Neuronal stem cell (in vitro differentiated cells): ENCODE results near the gene SHE.

Experiments used
- DNase-seq: peaks from one replicate; pipeline ENCODE4 v3.0.0-alpha.2; 2013; ENCODE audit warnings: low spot score
- H2AFZ ChIP-seq: one replicate; pipeline ENCODE4 v1.6.1; 2013; ENCODE audit warnings: mild to moderate bottlenecking, low read length, inconsistent platforms
- H2AK5ac ChIP-seq: 2 replicates; pipeline ENCODE4 v1.6.1; 2013; ENCODE audit warnings: low read depth, mild to moderate bottlenecking, inconsistent platforms, low read length, moderate library complexity, mixed read lengths
- H2BK120ac ChIP-seq: 2 replicates; pipeline ENCODE4 v1.6.1; 2013; ENCODE audit warnings: low read depth, mild to moderate bottlenecking, inconsistent platforms, low read length, moderate library complexity, mixed read lengths
- H2BK12ac ChIP-seq: one replicate; pipeline ENCODE4 v1.6.1; 2013; ENCODE audit warnings: low read length, inconsistent platforms
- H2BK15ac ChIP-seq: 2 replicates; pipeline ENCODE4 v1.6.1; 2013; ENCODE audit warnings: mild to moderate bottlenecking, low read length, inconsistent platforms, mixed read lengths
- H2BK5ac ChIP-seq: one replicate; pipeline ENCODE4 v1.6.1; 2013; ENCODE audit warnings: inconsistent platforms, mild to moderate bottlenecking, low read length, moderate library complexity
- H3K14ac ChIP-seq: one replicate; pipeline ENCODE4 v1.6.1; 2013; ENCODE audit warnings: low read length, inconsistent platforms
- H3K18ac ChIP-seq: 2 replicates; pipeline ENCODE4 v1.6.1; 2013; ENCODE audit warnings: low read length, inconsistent platforms
- H3K23ac ChIP-seq: 2 replicates; pipeline ENCODE4 v1.6.1; 2013; ENCODE audit warnings: low read depth, mild to moderate bottlenecking, mixed read lengths, low read length, inconsistent platforms; ENCODE audit not compliant: poor library complexity
- H3K27ac ChIP-seq: replicated peaks from 3 replicates; pipeline ENCODE4 v1.5.1; 2013; ENCODE audit warnings: low read length, inconsistent platforms
- H3K27me3 ChIP-seq, 3 experiments: 2 replicates each; pipeline ENCODE4 v1.6.1; 2013; ENCODE audit warnings: low read length in 3 of 3, mild to moderate bottlenecking in 2 of 3, inconsistent platforms in 1 of 3, low read depth in 1 of 3, mixed read lengths in 1 of 3, moderate library complexity in 1 of 3; ENCODE audit not compliant: control insufficient read depth in 3 of 3, insufficient read depth in 3 of 3
- H3K36me3 ChIP-seq, 2 donors: replicated peaks in 1 of 2; 2 replicates each; pipeline ENCODE4 v1.6.1; 2013; ENCODE audit warnings: low read length in 2 of 2; ENCODE audit not compliant: control insufficient read depth in 2 of 2, insufficient read depth in 2 of 2
- H3K4ac ChIP-seq: 2 replicates; pipeline ENCODE4 v1.6.1; 2013; ENCODE audit warnings: inconsistent platforms, mild to moderate bottlenecking, low read length, moderate library complexity
- H3K4me1 ChIP-seq, 2 donors: 1 replicate in 1 of 2; 2 replicates in 1 of 2; pipeline ENCODE4 v1.6.1; 2013; ENCODE audit warnings: low read length in 2 of 2, low read depth in 1 of 2; ENCODE audit not compliant: control insufficient read depth in 2 of 2, insufficient read depth in 1 of 2
- H3K4me2 ChIP-seq: one replicate; pipeline ENCODE4 v1.6.1; 2013; ENCODE audit warnings: mild to moderate bottlenecking, low read length, inconsistent platforms; ENCODE audit not compliant: insufficient read depth, poor library complexity, severe bottlenecking
- H3K4me3 ChIP-seq, 2 donors: 2 replicates each; pipeline ENCODE4 v1.5.1; 2013; ENCODE audit warnings: low read length in 2 of 2, mild to moderate bottlenecking in 2 of 2, inconsistent platforms in 1 of 2, moderate library complexity in 1 of 2
- H3K79me1 ChIP-seq: one replicate; pipeline ENCODE4 v1.6.1; 2013; ENCODE audit warnings: low read depth, mild to moderate bottlenecking, inconsistent platforms, low read length, moderate library complexity
- H3K9ac ChIP-seq: one replicate; pipeline ENCODE4 v1.6.1; 2013; ENCODE audit warnings: mild to moderate bottlenecking, low read depth, low read length, inconsistent platforms; ENCODE audit not compliant: poor library complexity
- H3K9me3 ChIP-seq, 2 donors: replicated peaks in 1 of 2; 2 replicates each; pipeline versions ENCODE3 to v1.6.1; 2013; ENCODE audit warnings: low read length in 2 of 2, mild to moderate bottlenecking in 2 of 2, inconsistent platforms in 1 of 2, low read depth in 1 of 2, mixed read lengths in 1 of 2, moderate library complexity in 1 of 2; ENCODE audit not compliant: control insufficient read depth in 2 of 2, insufficient read depth in 1 of 2
- H4K8ac ChIP-seq: one replicate; pipeline ENCODE4 v1.6.1; 2013; ENCODE audit warnings: low read depth, mild to moderate bottlenecking, inconsistent platforms, low read length, moderate library complexity
- H4K91ac ChIP-seq: one replicate; pipeline ENCODE4 v1.6.1; 2013; ENCODE audit warnings: low read length, low read depth, mild to moderate bottlenecking, inconsistent platforms; ENCODE audit not compliant: poor library complexity
- WGBS, 2 donors: extraction: QIAGEN DNeasy Blood & Tissue Kit; methylation state at CpG; one replicate each; pipeline ENCODE4 v1.1.7; 2013; ENCODE audit warnings: missing lambda C conversion rate in 2 of 2, mixed read lengths in 1 of 2; ENCODE audit not compliant: insufficient read length in 2 of 2, insufficient replicate concordance in 1 of 2; ENCODE audit errors: extremely low coverage in 2 of 2; 5-methylcytosine and 5-hydroxymethylcytosine counted together

The SHE gene

DNA sequence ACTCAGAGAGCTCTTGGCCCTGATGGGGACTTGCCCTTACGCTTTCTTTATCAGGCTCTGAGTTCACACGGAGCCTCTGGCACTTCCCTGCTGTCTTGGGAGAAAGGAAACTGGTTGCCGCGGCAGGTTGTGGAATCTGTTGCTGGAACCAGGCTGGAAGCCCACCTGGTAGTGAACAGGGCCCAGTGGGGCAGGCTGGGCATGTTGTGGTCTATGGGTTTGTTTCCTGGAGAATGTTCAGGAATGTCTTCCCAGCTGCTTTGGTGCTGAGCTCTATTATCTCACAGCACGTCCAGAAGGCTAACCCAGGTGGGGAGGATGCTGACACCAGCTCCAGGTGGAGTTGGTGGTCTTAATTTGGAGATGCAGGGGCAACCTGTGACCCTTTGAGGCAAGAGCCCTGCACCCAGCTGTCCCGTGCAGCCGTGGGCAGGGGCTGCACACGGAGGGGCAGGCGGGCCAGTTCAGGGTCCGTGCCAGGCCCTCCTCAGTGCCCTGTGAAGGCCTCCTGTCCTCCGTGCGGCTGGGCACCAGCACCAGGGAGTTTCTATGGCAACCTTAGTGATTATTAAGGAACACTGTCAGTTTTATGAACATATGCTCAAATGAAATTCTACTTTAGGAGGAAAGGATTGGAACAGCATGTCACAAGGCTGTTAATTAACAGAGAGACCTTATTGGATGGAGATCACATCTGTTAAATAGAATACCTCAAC is 33.5 kb downstream of the SHE start:
- Histone ChIP-seq H3K4ac (no peak overlapping the region), H2BK120ac (no peak overlapping the region), H3K27ac (no peak overlapping the region), H4K91ac (no peak overlapping the region), H3K4me2 (no peak overlapping the region), H2AK5ac (no peak overlapping the region), H3K79me1 (no peaks in the 10 kb centered on the region), H3K14ac (no peak overlapping the region), H2BK12ac (no peak overlapping the region), H3K9me3 (no peaks in the 10 kb centered on the region), H4K8ac (no peak overlapping the region), H2BK5ac (no peak overlapping the region), H3K9ac (no peak overlapping the region), H3K36me3 (no peaks in the 10 kb centered on the region), H2BK15ac (no peak overlapping the region), H3K18ac (peak overlapping the region; percentile 25), H3K4me1 (peaks cover 0 to 8% of the 10 kb centered on the region in 2 donors), H3K27me3 (no peaks in the 10 kb centered on the region), H2AFZ (peak overlapping the region; percentile 37), H3K4me3 (peak overlapping the region in 1 of 2 donors; percentile 55), H3K23ac (no peak overlapping the region)
- no CpG with 5 or more reads among the region's 12 CpGs for WGBS, 2 donors
- no peak for DNase-seq

DNA sequence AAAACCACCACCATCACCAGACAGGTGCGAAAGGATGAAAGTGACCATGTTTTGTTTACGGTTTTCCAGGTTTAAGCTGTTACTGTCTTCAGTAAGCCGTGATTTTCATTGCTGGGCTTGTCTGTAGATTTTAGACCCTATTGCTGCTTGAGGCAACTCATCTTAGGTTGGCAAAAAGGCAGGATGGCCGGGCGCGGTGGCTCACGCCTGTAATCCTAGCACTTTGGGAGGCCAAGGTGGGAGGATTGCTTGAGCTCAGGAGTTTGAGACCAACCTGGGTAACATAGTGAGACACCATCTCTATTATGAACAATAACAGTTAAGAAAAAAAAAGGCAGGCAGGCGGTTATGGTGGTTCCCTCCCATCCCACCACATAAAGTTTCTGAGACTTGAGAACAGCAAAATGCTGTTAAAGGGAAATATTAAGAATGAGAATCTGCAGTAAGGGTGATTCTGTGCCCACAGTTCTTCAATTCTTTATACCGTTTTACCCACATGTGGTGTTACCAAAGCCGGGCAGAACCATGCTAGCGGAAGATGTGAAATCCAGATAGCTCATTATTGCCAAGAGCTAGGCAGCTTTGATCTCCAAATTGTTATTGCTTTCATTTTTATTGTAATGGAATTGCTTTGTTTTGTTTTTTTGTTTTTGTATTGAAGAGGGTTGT is 34.6 kb downstream of the SHE start:
- no peak overlapping the region for H2AK5ac ChIP-seq
- H2BK120ac ChIP-seq, result no peak overlapping the region
- H3K4ac ChIP-seq, result no peak overlapping the region
- no peak overlapping the region for H4K8ac ChIP-seq
- no peak overlapping the region for H4K91ac ChIP-seq
- H3K14ac ChIP-seq, result no peak overlapping the region
- no peak overlapping the region for H3K18ac ChIP-seq
- H3K36me3 ChIP-seq, result no peaks in the 10 kb centered on the region
- no peak overlapping the region for H3K27ac ChIP-seq
- no peak overlapping the region for H3K9ac ChIP-seq
- H3K4me1 ChIP-seq, result peaks cover 0 to 8% of the 10 kb centered on the region in 2 donors
- no peak for DNase-seq
- H2BK5ac ChIP-seq, result no peak overlapping the region
- no peak overlapping the region for H3K4me2 ChIP-seq
- H2AFZ ChIP-seq, result no peak overlapping the region
- no peak overlapping the region for H2BK12ac ChIP-seq
- H3K9me3 ChIP-seq, result no peaks in the 10 kb centered on the region
- no peak overlapping the region for H2BK15ac ChIP-seq
- no peak overlapping the region for H3K23ac ChIP-seq
- H3K79me1 ChIP-seq, result no peaks in the 10 kb centered on the region
- H3K4me3 ChIP-seq, result no peak overlapping the region
- no CpG with 5 or more reads among the region's 11 CpGs for WGBS, 2 donors
- H3K27me3 ChIP-seq, result no peaks in the 10 kb centered on the region

DNA sequence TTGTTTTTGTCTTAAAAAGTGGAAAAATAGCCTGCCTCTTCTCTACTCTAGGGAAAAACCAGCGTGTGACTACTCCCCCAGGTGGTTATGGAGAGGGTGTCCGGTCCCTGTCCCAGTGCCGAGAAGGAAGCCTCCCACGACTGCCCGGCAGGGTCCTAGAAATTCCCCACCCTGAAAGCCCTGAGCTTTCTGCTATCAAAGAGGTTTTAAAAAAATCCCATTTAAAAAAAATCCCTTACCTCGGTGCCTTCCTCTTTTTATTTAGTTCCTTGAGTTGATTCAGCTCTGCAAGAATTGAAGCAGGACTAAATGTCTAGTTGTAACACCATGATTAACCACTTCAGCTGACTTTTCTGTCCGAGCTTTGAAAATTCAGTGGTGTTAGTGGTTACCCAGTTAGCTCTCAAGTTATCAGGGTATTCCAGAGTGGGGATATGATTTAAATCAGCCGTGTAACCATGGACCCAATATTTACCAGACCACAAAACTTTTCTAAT is 35.2 kb downstream of the SHE start:
- WGBS, 2 donors, result no CpG with 5 or more reads among the region's 8 CpGs
- DNase-seq, result no peak

DNA sequence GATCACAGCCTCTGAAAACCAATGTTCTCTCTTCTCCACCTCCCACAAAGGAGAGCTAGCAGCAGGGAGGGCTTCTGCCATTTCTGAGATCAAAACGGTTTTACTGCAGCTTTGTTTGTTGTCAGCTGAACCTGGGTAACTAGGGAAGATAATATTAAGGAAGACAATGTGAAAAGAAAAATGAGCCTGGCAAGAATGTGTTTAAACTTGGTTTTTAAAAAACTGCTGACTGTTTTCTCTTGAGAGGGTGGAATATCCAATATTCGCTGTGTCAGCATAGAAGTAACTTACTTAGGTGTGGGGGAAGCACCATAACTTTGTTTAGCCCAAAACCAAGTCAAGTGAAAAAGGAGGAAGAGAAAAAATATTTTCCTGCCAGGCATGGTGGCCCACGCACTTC is 36.0 kb downstream of the SHE start:
- WGBS, 2 donors, result no CpG with 5 or more reads among the region's 3 CpGs
- no peak overlapping the region for H3K9ac ChIP-seq
- no peak overlapping the region for H4K91ac ChIP-seq
- no peak overlapping the region for H4K8ac ChIP-seq
- no peak overlapping the region for H2BK120ac ChIP-seq
- H2AK5ac ChIP-seq, result no peak overlapping the region
- no peak overlapping the region for H2BK5ac ChIP-seq
- no peaks in the 10 kb centered on the region for H3K79me1 ChIP-seq
- no peaks in the 10 kb centered on the region for H3K36me3 ChIP-seq
- no peak overlapping the region for H3K18ac ChIP-seq
- no peaks in the 10 kb centered on the region for H3K9me3 ChIP-seq
- H3K14ac ChIP-seq, result no peak overlapping the region
- H3K4ac ChIP-seq, result no peak overlapping the region
- no peak overlapping the region for H2BK15ac ChIP-seq
- H3K27ac ChIP-seq, result no peak overlapping the region
- peaks cover 0 to 8% of the 10 kb centered on the region in 2 donors for H3K4me1 ChIP-seq
- no peak overlapping the region for H3K4me3 ChIP-seq
- no peak for DNase-seq
- H2BK12ac ChIP-seq, result no peak overlapping the region
- no peak overlapping the region for H3K23ac ChIP-seq
- H2AFZ ChIP-seq, result peak overlapping the region; percentile 17
- H3K4me2 ChIP-seq, result no peak overlapping the region
- H3K27me3 ChIP-seq, result no peaks in the 10 kb centered on the region

More for the DNA sequence above, 35.2 kb downstream of the SHE start:
- Histone ChIP-seq H3K9me3 (no peaks in the 10 kb centered on the region), H3K4me1 (peaks cover 0 to 8% of the 10 kb centered on the region in 2 donors), H3K18ac (no peak overlapping the region), H3K79me1 (no peaks in the 10 kb centered on the region), H3K36me3 (no peaks in the 10 kb centered on the region), H3K4ac (no peak overlapping the region), H2BK120ac (no peak overlapping the region), H3K23ac (no peak overlapping the region), H4K8ac (no peak overlapping the region), H4K91ac (no peak overlapping the region), H3K9ac (no peak overlapping the region), H3K27ac (no peak overlapping the region), H2AK5ac (no peak overlapping the region), H3K14ac (no peak overlapping the region), H2BK5ac (no peak overlapping the region), H2BK12ac (no peak overlapping the region), H3K4me2 (no peak overlapping the region), H2AFZ (no peak overlapping the region), H3K27me3 (no peaks in the 10 kb centered on the region), H2BK15ac (no peak overlapping the region), H3K4me3 (no peak overlapping the region)
